ENCODE results near the gene TBL1Y.

GRCh38 chrY:7013051-7013450 lies 102.6 kb downstream of the TBL1Y start:
- TF ChIP-seq CTCF (IDR thresholded peaks at IDR 0.05) (no peak), POLR2A (IDR thresholded peaks at IDR 0.05; ENCODE audit: low read depth) (no peak)

Measured in esophagus muscularis mucosa (tissue), 3 donors.